GM18517 (cell line): ENCODE measurements around the gene ACSS1.
A peak's percentile ranks its signal among the peaks of the same experiment; 100 is the strongest.

Source experiments
- ATAC-seq: cut with Tn5 transposase; IDR thresholded peaks from one replicate; pipeline ENCODE4 v1.9.1; 2021; ENCODE audit warnings: mild to moderate bottlenecking, moderate library complexity; ENCODE audit not compliant: unreplicated experiment

The ACSS1 gene

GRCh38 chr20:25061103-25061799 lies 3.3 kb upstream of the ACSS1 start:
- no peak for ATAC-seq

DNA sequence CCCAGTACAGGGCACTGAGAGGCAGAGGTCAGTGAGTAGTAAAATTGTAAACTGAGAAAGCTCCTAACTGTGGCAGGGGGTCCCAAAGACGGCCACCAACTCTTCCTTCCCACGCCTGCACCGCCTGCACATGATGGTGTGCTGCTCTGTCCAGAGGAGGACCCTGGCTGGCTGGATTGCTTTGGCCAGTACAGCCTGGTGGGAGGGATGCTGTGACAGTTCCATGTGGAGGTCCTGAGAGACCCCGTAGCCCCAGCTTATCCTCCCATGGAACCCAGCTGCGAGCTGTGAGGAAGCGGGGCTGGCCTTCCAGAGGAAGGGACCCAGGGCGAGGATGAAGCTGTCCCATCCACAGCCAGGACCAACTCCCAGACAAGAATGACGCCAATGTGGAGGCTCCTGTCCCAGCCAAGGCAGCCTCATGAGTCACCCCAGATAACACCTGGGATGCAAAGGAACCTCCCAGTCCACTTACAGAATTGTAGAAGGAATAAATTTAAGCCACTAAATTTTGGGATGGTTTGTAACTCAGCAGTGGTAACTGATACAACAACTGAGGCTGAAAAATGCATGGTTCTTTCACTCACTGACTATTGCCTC lies 2.0 kb upstream of the ACSS1 start:
- ATAC-seq = no peak

GRCh38 chr20:25058847-25059810 lies 1.2 kb upstream of the ACSS1 start:
- ATAC-seq = no peak

- peak; percentile 23 for ATAC-seq
Observed at GRCh38 chr20:25057234-25058050, 497 bp downstream of the ACSS1 start.

DNA sequence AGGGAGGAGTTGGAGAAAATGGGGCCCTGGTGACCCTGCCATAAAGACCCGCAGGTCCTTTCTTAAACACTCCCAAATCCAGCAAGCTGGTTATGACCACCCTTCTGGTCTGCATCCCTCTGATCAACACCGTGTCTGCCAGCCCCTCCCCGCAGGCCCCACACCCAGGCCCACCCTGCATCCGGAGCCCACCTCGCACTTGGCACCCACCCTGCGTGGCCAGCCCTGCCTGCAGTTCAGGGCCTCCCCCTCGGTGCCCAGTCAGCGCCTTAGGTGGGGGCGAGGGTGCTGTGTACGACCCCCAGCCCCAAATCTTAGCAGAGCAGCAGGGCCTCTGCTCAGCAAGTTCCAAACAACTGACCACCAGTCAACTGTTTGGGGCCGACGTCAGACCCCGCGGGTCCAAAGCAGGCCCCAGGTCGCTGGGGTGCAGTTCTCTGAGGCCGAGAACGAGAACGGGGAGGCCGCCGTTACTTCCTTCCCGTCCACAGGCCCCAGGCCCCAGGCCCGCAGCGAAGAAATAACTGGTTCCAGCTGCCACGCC lies 1.2 kb downstream of the ACSS1 start:
- ATAC-seq = peak; percentile 38

- ATAC-seq = no peak
Observed at GRCh38 chr20:25055711-25056495, 2.0 kb downstream of the ACSS1 start.

GRCh38 chr20:25054995-25055629 lies 2.8 kb downstream of the ACSS1 start:
- ATAC-seq = no peak

DNA sequence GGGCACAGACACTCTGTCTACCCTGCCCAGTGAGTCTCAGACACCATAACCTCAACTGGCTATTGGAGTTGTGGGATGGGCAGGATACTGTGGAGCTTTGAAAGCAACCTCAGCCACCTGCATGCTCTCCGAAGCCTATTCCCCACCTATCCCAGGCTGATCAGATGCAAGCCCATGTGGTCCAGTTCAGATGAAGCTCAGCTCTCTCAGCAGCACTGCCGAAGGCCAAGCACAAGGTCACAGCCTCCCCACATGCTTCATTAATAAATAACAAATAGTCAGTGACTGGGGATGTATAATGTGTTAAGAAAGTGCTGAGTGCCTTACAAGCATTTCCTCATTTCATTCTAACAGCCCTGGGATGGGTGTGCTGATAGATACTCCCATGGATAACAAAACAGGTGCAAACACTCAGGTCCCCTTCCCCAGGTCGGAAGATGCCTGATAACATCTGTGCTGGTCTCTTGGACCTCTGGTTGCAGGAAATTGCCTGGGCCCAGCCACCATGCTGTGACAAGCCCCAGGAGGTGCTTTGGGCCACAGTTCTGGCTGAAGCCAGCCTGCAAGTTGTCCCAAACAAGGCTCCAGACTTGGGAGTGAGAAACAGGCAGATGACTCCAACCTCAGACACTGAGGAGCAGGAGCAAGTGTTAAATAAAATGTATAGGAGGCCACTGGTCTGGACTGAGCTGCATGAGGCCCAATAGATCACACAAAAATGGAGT lies 3.7 kb downstream of the ACSS1 start:
- no peak for ATAC-seq

DNA sequence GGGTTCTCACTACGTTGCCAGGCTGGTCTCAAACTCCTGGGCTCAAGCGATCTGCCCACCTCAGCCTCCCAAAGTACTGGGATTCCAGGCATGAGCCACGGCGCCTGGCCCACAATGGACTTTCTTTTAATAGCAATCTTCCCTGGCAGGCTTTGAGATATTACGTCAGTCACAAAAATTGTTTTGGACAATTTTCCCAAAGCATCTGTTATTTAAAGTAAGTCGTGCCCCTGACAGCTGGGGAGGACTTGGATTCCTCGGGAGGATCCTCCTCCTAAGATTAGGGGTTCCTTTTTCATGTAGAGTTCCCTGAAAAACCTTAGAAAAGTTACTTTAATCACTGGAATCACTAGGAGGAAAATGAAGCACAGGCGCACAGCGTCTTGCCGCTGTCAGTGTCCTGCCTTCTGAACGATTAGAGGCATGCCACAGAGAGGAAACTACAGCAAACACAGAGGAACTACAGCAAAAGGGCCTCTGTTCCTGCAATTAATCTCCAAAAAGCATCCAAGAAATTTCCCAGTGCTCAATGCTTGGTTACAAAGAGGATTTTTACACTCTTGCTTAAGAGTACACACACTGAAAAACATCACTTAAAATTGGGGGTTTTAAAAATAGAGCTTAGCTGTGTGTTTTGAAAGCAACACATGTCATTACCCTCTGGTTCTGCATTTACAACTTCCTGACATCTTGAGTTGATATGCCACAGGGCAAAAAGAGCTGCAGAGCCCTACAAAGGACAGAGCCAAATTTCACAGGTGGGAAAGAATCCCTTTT lies 4.5 kb downstream of the ACSS1 start:
- no peak for ATAC-seq

GRCh38 chr20:25052255-25053194 lies 5.4 kb downstream of the ACSS1 start:
- ATAC-seq = no peak

GRCh38 chr20:25051386-25052155 lies 6.4 kb downstream of the ACSS1 start:
- no peak for ATAC-seq

DNA sequence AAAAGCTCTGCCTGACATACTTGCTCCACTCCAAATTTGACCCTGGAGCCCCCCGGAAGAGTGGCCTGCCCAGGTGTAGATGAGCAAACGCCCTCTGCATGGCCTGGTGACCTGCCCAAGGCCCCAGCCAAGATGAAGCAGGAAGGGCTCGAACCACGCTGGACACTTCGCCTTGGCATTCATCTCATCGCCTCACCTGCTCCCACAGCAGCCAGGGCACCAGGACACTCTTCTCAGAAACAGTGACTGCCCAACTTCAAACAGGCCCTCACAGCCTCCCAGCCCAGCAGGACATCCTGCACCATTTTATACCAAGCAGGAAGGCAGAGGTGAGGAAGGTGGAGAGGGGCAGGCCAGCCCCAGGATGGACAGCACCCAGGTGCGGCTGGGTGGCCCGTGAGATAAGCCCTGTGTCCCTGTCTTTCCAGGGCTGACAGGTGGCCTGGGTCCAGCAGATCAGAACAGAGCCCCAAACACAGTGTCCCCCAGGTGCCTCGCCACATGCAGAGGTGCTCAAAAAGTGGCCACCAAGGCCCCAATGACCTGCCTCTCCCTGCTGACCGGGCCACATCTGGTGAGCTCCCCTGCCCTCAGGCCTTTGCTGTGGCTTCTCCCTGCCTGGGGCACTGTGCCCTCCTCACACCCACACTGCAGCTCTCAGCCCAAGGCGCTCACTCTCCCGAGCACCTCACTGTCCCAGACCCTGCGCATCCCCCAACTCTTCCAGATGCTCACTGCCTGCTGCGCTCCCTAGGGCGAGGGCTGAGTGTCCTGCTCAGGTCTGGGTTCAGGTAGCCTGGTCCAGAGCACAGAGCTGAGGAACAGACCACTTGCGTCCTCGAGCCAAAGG lies 7.2 kb downstream of the ACSS1 start:
- no peak for ATAC-seq

DNA sequence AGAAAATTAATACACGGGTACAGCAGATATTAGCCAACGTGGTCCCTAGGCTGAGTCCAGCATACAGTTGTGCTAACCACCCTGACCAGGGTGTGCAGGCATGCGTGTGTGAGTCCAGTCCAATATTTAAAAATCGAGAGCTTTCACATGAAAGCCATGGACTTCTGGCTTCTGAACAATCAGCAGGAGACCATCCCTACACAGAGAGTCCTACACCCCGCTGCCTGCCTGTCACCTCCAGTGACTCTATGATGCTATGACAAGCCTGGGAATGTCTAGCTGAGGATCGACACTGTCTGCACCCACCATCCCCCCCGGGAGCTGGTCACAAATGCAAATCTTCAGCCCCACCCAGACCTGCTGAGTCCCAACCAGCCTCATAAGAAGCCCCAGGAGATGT lies 7.9 kb downstream of the ACSS1 start:
- ATAC-seq = no peak

- ATAC-seq = no peak
Observed at GRCh38 chr20:25049261-25050060, 8.5 kb downstream of the ACSS1 start.
